ENCODE results near the gene LRP1B.
A peak's percentile ranks its signal among the peaks of the same experiment; 100 is the strongest.

The LRP1B gene

GRCh38 chr2:140586379-140586778 is 1544.4 kb downstream of the LRP1B start:
- Histone ChIP-seq H3F3A (ENCODE audit: insufficient read depth, low read length) (no peaks in the 10 kb centered on the region), H3K36me3 (replicated peaks; ENCODE audit: insufficient read depth, low read length) (no peaks in the 10 kb centered on the region), H3K27me3 (replicated peaks; ENCODE audit: insufficient read depth, low read length) (no peaks in the 10 kb centered on the region), H2AFZ (ENCODE audit: low read length) (no peak overlapping the region), H3K4me3 (ENCODE audit: low read length) (no peak overlapping the region), H3K9me3 (replicated peaks; ENCODE audit: insufficient read depth, low read length) (no peaks in the 10 kb centered on the region), H3K9me2 (replicated peaks; ENCODE audit: insufficient read depth, low read length) (no peaks in the 10 kb centered on the region), H3K27ac (ENCODE audit: low read length) (no peak overlapping the region), H3K79me2 (ENCODE audit: low read length) (no peaks in the 10 kb centered on the region), H3K9ac (ENCODE audit: low read length) (no peak overlapping the region), H4K20me1 (ENCODE audit: insufficient read depth, low read length) (no peaks in the 10 kb centered on the region), H3K4me1 (ENCODE audit: low read length) (no peaks in the 10 kb centered on the region), H3K4me2 (ENCODE audit: low read depth, low read length) (no peak overlapping the region)
- no peak for TF ChIP-seq EZH2 (optimal IDR thresholded peaks at IDR 0.05; ENCODE audit: low read depth, low read length)
- TF ChIP-seq, protein P1, sequence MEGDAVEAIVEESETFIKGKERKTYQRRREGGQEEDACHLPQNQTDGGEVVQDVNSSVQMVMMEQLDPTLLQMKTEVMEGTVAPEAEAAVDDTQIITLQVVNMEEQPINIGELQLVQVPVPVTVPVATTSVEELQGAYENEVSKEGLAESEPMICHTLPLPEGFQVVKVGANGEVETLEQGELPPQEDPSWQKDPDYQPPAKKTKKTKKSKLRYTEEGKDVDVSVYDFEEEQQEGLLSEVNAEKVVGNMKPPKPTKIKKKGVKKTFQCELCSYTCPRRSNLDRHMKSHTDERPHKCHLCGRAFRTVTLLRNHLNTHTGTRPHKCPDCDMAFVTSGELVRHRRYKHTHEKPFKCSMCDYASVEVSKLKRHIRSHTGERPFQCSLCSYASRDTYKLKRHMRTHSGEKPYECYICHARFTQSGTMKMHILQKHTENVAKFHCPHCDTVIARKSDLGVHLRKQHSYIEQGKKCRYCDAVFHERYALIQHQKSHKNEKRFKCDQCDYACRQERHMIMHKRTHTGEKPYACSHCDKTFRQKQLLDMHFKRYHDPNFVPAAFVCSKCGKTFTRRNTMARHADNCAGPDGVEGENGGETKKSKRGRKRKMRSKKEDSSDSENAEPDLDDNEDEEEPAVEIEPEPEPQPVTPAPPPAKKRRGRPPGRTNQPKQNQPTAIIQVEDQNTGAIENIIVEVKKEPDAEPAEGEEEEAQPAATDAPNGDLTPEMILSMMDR (IDR thresholded peaks at IDR 0.05; ENCODE audit: low read length), result peak; percentile 56
- peak; percentile 46 for DNase-seq

- Histone ChIP-seq H3K4me3 (ENCODE audit: low read length) (no peak overlapping the region), H3K4me2 (ENCODE audit: low read depth, low read length) (no peak overlapping the region), H3K79me2 (ENCODE audit: low read length) (no peaks in the 10 kb centered on the region), H3K9me3 (replicated peaks; ENCODE audit: insufficient read depth, low read length) (no peaks in the 10 kb centered on the region), H3F3A (ENCODE audit: insufficient read depth, low read length) (no peaks in the 10 kb centered on the region), H3K27me3 (replicated peaks; ENCODE audit: insufficient read depth, low read length) (no peaks in the 10 kb centered on the region), H3K4me1 (ENCODE audit: low read length) (no peaks in the 10 kb centered on the region), H3K27ac (ENCODE audit: low read length) (no peak overlapping the region), H3K36me3 (replicated peaks; ENCODE audit: insufficient read depth, low read length) (no peaks in the 10 kb centered on the region), H3K9ac (ENCODE audit: low read length) (no peak overlapping the region), H3K9me2 (replicated peaks; ENCODE audit: insufficient read depth, low read length) (no peaks in the 10 kb centered on the region), H2AFZ (ENCODE audit: low read length) (no peak overlapping the region), H4K20me1 (ENCODE audit: insufficient read depth, low read length) (no peaks in the 10 kb centered on the region)
- TF ChIP-seq EZH2phosphoT487 (IDR thresholded peaks at IDR 0.05; ENCODE audit: low read length), result no peak
- TF ChIP-seq, protein P1 (IDR thresholded peaks at IDR 0.05; ENCODE audit: low read length), result no peak
- TF ChIP-seq EZH2 (optimal IDR thresholded peaks at IDR 0.05; ENCODE audit: low read depth, low read length), result no peak
- no peak for DNase-seq
Observed at GRCh38 chr2:140585016-140585415, 1545.8 kb downstream of the LRP1B start.

DNA sequence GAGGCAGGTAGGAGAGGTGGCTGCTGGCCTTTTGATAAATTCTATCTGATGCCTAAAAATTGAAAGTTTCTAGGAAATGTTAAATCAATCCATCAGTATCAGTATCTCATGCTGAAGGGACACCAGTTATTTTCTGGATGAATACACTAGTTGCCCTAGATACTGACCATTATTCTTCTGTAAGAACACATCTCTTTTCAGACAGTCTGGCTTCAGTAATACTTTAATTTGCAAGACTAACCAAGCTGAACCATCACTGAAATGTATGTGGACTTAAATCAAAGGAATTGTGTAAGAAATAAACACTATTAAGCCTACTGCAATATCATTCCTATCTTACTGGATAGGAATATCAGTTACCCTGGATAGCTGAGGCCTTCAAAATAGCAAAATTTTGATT is 1546.3 kb downstream of the LRP1B start:
- Histone ChIP-seq H3K4me1 (ENCODE audit: low read length) (no peaks in the 10 kb centered on the region), H3K27me3 (replicated peaks; ENCODE audit: insufficient read depth, low read length) (no peaks in the 10 kb centered on the region)

More for the DNA sequence above, 1546.3 kb downstream of the LRP1B start:
- no peaks in the 10 kb centered on the region for H3K79me2 ChIP-seq (ENCODE audit: low read length)
- no peaks in the 10 kb centered on the region for H3K9me3 ChIP-seq (replicated peaks; ENCODE audit: insufficient read depth, low read length)
- H3K36me3 ChIP-seq (replicated peaks; ENCODE audit: insufficient read depth, low read length), result no peaks in the 10 kb centered on the region
- no peaks in the 10 kb centered on the region for H4K20me1 ChIP-seq (ENCODE audit: insufficient read depth, low read length)
- no peak overlapping the region for H3K27ac ChIP-seq (ENCODE audit: low read length)
- no peak for DNase-seq
- H3K4me2 ChIP-seq (ENCODE audit: low read depth, low read length), result no peak overlapping the region
- no peak overlapping the region for H3K4me3 ChIP-seq (ENCODE audit: low read length)
- no peak overlapping the region for H2AFZ ChIP-seq (ENCODE audit: low read length)
- H3K9ac ChIP-seq (ENCODE audit: low read length), result no peak overlapping the region
- H3K9me2 ChIP-seq (replicated peaks; ENCODE audit: insufficient read depth, low read length), result no peaks in the 10 kb centered on the region
- no peaks in the 10 kb centered on the region for H3F3A ChIP-seq (ENCODE audit: insufficient read depth, low read length)
- TF ChIP-seq, protein P1 (IDR thresholded peaks at IDR 0.05; ENCODE audit: low read length), result no peak
- TF ChIP-seq EZH2phosphoT487 (IDR thresholded peaks at IDR 0.05; ENCODE audit: low read length) (no peak), EZH2 (optimal IDR thresholded peaks at IDR 0.05; ENCODE audit: low read depth, low read length) (no peak)
